VCaP (cell line): ENCODE data around the gene SLC35C1.
A peak's percentile ranks its signal among the peaks of the same experiment; 100 is the strongest.

ENCODE experiments used
- H3K27ac ChIP-seq: fragments of 450-650 bp; 2 replicates; pipeline ENCODE4 v1.5.1; 2017
- CTCF ChIP-seq: fragments of 450-650 bp; conservative IDR thresholded peaks from 2 replicates; pipeline ENCODE4 v1.5.1; 2017; ENCODE audit warnings: mild to moderate bottlenecking, moderate library complexity

Gene SLC35C1

GRCh38 chr11:45852018-45852711 is 47.2 kb downstream of the SLC35C1 start:
- no peak for TF ChIP-seq CTCF
- no peak overlapping the region for H3K27ac ChIP-seq

- no peak for TF ChIP-seq CTCF
- H3K27ac ChIP-seq, result no peak overlapping the region
Observed at GRCh38 chr11:45852712-45853101, 47.8 kb downstream of the SLC35C1 start.

GRCh38 chr11:45853332-45854219 is 48.6 kb downstream of the SLC35C1 start:
- no peak for TF ChIP-seq CTCF
- H3K27ac ChIP-seq, result no peak overlapping the region

GRCh38 chr11:45855308-45855707 is 50.4 kb downstream of the SLC35C1 start:
- no peak overlapping the region for H3K27ac ChIP-seq
- TF ChIP-seq CTCF, result no peak

- no peak for TF ChIP-seq CTCF
- no peak overlapping the region for H3K27ac ChIP-seq
Observed at GRCh38 chr11:45856044-45856468, 51.1 kb downstream of the SLC35C1 start.

- peak overlapping the region; percentile 50 for H3K27ac ChIP-seq
- no peak for TF ChIP-seq CTCF
Observed at GRCh38 chr11:45857961-45858474, 53.1 kb downstream of the SLC35C1 start.

- H3K27ac ChIP-seq, result peak overlapping the region; percentile 50
- no peak for TF ChIP-seq CTCF
Observed at GRCh38 chr11:45858751-45859398, 53.9 kb downstream of the SLC35C1 start.
